HL-60 (cell line): Measurements from ENCODE around the gene PCCA.
A peak's percentile ranks its signal among the peaks of the same experiment; 100 is the strongest.
"Not testable (repeated sequence)": the region's sequence is repeated elsewhere in the genome, so short reads cannot be mapped to it uniquely, and the experiment has no call there.

Experiments used
- DNase-seq, 2 experiments: peaks; one replicate each; pipeline ENCODE4 v3.0.0-alpha.2; 2010 to 2020; ENCODE audit warnings: low read depth in 1 of 2, low spot score in 1 of 2
- H3K27ac ChIP-seq: fragments of 250-450 bp; sonication (Bioruptor Pico); replicated peaks from 2 replicates; pipeline ENCODE4 v1.5.1; 2020; ENCODE audit warnings: mild to moderate bottlenecking, moderate library complexity
- H3K27me3 ChIP-seq: fragments of 250-450 bp; sonication (Bioruptor Pico); 2 replicates; pipeline ENCODE4 v1.5.1; 2021; ENCODE audit warnings: mild to moderate bottlenecking, moderate library complexity; ENCODE audit not compliant: insufficient read depth, poor library complexity, severe bottlenecking
- H3K4me3 ChIP-seq: replicated peaks from 2 replicates; pipeline ENCODE4 v1.5.1; 2011; ENCODE audit warnings: mild to moderate bottlenecking, control low read depth, low read length; ENCODE audit not compliant: insufficient read depth
- GABPA ChIP-seq: IDR thresholded peaks from 2 replicates; pipeline ENCODE4 v1.6.1; 2012; ENCODE audit warnings: low read depth
- POLR2AphosphoS5 ChIP-seq: IDR thresholded peaks from 2 replicates; pipeline ENCODE4 v1.6.1; 2012; ENCODE audit warnings: low read depth
- SPI1 ChIP-seq: IDR thresholded peaks from 2 replicates; pipeline ENCODE4 v1.6.1; 2012; ENCODE audit warnings: low read depth, mild to moderate bottlenecking, borderline replicate concordance
- TF ChIP-seq, protein P1 (sequence below): IDR thresholded peaks from one replicate; pipeline ENCODE4 v1.5.1; 2011; ENCODE audit warnings: low read length, control low read depth, inconsistent platforms; ENCODE audit not compliant: insufficient read depth
- TF ChIP-seq, protein P2 (sequence below): IDR thresholded peaks from 2 replicates; pipeline ENCODE4 v1.6.1; 2012; ENCODE audit warnings: low read depth; ENCODE audit not compliant: insufficient replicate concordance

Gene PCCA

DNA sequence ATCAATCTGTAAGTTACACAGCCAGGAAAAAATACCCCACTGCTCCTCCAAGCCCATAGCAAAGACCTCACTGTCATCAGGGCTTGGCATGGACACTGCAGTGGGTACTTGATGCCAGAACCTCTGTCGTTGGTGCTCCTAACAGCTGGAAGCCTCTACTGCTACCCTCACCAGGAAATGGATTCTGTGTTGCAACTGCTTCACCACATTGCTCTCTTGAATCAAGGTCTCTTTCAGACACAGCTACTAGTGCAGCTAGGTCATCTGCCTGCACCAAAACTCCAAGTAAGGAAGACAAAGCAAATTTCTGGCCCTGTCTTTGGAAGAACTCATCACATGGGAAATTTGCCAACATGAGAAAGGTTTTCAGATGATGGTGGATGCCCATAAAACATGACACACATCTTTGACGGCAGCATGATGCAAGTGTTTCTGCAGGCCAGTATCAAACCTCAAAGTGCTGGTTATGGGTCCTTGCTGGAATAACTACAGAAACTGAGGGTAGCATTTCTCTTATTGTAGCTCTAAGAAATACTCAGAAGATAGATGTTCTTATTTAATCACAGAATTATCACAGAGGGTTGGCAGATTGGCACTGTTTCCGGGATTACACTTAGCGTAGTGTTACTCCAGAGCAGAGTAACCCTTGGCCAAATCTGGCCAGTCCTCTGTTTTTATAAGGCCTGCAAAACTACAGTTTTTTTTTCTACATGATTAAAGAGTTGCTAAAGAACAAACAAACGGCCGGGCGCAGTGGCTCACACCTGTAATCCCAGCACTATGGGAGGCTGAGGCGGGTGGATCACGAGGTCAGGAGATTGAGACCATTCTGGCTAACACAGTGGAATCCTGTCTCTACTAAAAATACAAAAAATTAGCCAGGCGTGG, 12.9 kb upstream of the PCCA start:
- no peaks in the 10 kb centered on the region for H3K27me3 ChIP-seq
- DNase-seq: no peak
- H3K27ac ChIP-seq: no peak overlapping the region
- H3K4me3 ChIP-seq: no peak overlapping the region
- TF ChIP-seq, protein P1, sequence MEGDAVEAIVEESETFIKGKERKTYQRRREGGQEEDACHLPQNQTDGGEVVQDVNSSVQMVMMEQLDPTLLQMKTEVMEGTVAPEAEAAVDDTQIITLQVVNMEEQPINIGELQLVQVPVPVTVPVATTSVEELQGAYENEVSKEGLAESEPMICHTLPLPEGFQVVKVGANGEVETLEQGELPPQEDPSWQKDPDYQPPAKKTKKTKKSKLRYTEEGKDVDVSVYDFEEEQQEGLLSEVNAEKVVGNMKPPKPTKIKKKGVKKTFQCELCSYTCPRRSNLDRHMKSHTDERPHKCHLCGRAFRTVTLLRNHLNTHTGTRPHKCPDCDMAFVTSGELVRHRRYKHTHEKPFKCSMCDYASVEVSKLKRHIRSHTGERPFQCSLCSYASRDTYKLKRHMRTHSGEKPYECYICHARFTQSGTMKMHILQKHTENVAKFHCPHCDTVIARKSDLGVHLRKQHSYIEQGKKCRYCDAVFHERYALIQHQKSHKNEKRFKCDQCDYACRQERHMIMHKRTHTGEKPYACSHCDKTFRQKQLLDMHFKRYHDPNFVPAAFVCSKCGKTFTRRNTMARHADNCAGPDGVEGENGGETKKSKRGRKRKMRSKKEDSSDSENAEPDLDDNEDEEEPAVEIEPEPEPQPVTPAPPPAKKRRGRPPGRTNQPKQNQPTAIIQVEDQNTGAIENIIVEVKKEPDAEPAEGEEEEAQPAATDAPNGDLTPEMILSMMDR: no peak
- TF ChIP-seq POLR2AphosphoS5 (no peak), GABPA (no peak), SPI1 (no peak)
- TF ChIP-seq, protein P2, sequence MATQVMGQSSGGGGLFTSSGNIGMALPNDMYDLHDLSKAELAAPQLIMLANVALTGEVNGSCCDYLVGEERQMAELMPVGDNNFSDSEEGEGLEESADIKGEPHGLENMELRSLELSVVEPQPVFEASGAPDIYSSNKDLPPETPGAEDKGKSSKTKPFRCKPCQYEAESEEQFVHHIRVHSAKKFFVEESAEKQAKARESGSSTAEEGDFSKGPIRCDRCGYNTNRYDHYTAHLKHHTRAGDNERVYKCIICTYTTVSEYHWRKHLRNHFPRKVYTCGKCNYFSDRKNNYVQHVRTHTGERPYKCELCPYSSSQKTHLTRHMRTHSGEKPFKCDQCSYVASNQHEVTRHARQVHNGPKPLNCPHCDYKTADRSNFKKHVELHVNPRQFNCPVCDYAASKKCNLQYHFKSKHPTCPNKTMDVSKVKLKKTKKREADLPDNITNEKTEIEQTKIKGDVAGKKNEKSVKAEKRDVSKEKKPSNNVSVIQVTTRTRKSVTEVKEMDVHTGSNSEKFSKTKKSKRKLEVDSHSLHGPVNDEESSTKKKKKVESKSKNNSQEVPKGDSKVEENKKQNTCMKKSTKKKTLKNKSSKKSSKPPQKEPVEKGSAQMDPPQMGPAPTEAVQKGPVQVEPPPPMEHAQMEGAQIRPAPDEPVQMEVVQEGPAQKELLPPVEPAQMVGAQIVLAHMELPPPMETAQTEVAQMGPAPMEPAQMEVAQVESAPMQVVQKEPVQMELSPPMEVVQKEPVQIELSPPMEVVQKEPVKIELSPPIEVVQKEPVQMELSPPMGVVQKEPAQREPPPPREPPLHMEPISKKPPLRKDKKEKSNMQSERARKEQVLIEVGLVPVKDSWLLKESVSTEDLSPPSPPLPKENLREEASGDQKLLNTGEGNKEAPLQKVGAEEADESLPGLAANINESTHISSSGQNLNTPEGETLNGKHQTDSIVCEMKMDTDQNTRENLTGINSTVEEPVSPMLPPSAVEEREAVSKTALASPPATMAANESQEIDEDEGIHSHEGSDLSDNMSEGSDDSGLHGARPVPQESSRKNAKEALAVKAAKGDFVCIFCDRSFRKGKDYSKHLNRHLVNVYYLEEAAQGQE: no peak

DNA sequence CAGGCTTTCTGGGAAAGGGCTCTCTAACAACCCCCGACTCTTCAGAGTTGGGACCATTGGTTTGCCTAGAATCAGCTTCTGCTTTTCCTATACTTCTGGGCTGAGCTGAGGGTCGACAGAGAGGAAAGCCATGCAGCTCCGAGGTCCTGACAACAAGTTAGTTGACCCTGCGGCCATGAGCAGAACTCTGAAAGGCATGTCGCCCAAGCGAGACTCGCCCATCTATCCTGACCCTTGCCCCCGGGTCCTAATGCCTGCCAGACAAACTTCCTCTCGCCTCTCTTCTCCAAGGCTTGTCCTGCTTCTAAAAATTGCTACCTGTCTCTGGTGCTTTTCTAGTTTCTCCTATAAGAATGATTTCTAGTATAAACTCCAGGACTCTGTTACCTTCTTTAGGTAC, 9.9 kb upstream of the PCCA start:
- not testable (repeated sequence) for H3K27me3 ChIP-seq, DNase-seq, H3K27ac ChIP-seq, H3K4me3 ChIP-seq

- not testable (repeated sequence) for H3K4me3 ChIP-seq, DNase-seq, H3K27ac ChIP-seq
- peaks cover 15% of the 10 kb centered on the region for H3K27me3 ChIP-seq
Measured at GRCh38 chr13:100083401-100083800, 5.5 kb upstream of the PCCA start.

DNA sequence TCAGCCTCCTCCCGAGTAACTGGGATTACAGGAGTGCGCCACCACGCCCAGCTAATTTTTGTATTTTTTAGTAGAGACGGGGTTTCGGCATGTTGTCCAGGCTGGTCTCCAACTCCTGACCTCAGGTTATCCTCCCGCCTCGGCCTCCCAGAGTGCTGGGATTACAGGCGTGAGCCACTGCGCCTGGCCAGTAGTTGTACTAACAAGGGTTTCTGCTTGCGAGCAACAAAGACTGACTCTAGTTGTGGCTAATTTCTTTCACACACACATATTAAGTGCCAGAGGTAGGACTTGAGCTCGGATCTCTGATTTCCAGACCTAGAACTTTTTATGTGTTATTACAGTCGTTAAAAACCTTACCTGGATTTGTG, 635 bp upstream of the PCCA start:
- Histone ChIP-seq H3K4me3 (no peak overlapping the region), H3K27ac (no peak overlapping the region), H3K27me3 (peaks cover 53% of the 10 kb centered on the region)
- no peak for DNase-seq
- TF ChIP-seq POLR2AphosphoS5: no peak

DNA sequence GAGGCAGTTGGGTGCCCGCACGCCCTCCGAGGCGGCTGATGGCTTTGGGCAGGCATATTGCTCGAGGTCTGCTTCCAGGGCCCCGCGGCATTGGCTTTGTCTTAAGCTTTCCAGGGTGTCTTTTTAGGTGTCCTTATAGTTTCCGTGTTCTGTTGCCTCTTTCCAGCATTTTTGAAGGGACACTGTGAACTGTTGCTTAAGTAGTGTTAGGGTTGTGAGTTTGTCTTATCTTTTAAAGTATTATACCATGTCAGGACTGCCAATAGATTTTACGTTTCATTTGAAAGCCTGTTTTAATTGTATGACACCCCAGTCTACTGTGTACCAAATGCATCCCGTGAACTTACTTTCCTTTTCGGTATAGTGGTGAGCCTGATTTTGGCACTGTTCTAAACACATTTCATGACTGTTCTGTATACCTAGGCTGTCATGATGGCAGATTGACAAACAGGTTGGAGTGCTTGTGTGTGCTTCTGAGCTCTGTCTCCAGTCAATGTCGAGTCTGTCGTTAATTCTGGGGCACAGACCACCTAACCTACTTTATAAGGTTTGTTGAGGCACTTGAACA, 656 bp downstream of the PCCA start:
- Histone ChIP-seq H3K27me3 (peaks cover 53% of the 10 kb centered on the region), H3K27ac (no peak overlapping the region), H3K4me3 (peak overlapping the region; percentile 38)
- no peak for DNase-seq
- TF ChIP-seq, protein P2: no peak
- TF ChIP-seq GABPA (no peak), POLR2AphosphoS5 (no peak), SPI1 (no peak)
- TF ChIP-seq, protein P1: no peak
